ENCODE measurements around the gene ZSWIM4.

ZSWIM4 gene

GRCh38 chr19:13813147-13813546, 17.9 kb downstream of the ZSWIM4 start:
- TF ChIP-seq POLR2A (IDR thresholded peaks at IDR 0.05; ENCODE audit: low read length) (no peak), GATA1 (IDR thresholded peaks at IDR 0.05; ENCODE audit: low read depth, low read length) (no peak)
- no peak for DNase-seq

- no peak for TF ChIP-seq POLR2A (IDR thresholded peaks at IDR 0.05; ENCODE audit: low read length)
- TF ChIP-seq GATA1 (IDR thresholded peaks at IDR 0.05; ENCODE audit: low read depth, low read length) = no peak
- DNase-seq = no peak
These were observed 19.3 kb downstream of the ZSWIM4 start for GRCh38 chr19:13814550-13814949.

DNA sequence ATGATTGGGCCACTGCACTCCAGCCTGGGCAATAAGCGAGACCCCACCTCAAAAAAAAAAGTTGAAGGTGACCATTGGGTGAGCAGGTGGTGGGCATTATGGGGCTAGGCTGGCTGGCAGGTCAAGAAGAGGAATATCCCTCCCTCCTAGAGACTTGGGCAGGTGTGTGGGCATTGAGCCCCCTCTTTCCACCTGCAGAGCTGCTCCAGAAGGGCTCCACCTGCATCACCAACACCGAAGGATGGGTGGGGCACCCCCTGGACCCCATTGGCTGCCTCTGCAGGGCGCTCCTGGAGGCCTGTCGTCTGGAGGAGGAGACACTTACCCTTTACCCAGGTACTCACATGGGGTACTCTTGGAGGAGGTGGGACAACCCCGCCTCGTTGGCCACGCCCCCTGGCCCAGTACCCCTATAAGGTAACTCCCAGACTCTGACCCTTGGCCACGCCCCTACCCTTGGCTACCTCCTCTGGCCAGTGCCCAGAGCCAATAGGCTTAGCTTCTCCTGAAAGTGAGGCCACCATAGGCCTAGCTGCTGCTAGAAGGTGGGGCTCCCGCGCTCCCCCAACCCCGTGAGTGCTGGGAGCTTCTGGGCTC, 21.9 kb downstream of the ZSWIM4 start:
- no peak for TF ChIP-seq GATA1 (IDR thresholded peaks at IDR 0.05; ENCODE audit: low read depth, low read length)
- TF ChIP-seq POLR2A (IDR thresholded peaks at IDR 0.05; ENCODE audit: low read length) = no peak
- peak in 1 of 2 experiments; percentile 45 for DNase-seq

DNA sequence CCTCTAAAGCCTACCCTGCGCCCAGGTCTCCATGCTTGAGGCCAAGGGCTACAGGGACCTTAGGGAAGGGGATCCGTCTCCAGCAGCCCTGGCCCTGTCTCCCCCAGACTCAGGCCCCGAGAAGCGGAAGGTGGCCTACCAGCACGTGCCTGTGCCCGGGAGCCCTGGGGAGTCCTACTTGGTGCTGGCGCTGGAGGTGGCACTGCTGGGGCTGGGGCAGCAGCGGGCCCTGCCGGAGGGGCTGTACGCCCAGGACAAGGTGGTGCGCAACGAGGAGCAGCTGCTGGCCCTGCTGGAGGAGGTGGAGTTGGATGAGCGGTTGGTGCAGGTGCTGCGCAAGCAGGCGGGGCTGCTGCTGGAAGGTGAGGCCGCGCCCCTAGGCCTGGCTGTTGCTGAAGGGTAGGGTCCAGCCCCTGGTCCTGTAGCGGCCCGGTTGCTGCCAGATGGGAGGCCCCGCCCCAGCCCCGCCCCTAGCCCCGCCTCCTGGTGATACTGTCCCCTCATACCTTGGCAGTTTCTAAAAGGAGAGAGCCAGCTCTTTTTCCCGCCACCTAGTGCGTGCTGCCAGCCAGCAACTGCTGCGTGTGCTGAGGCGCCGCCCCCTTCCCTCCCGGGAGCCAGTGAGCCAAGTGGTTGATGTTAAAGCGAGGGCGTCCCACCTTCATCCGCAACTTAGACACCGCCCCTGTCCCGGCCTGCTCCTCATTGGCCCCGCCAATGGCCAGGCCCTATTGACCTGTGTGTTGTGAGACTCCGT, 22.6 kb downstream of the ZSWIM4 start:
- TF ChIP-seq GATA1 (IDR thresholded peaks at IDR 0.05; ENCODE audit: low read depth, low read length) = no peak
- no peak for TF ChIP-seq POLR2A (IDR thresholded peaks at IDR 0.05; ENCODE audit: low read length)
- peak; percentile 52 to 60 for DNase-seq

DNA sequence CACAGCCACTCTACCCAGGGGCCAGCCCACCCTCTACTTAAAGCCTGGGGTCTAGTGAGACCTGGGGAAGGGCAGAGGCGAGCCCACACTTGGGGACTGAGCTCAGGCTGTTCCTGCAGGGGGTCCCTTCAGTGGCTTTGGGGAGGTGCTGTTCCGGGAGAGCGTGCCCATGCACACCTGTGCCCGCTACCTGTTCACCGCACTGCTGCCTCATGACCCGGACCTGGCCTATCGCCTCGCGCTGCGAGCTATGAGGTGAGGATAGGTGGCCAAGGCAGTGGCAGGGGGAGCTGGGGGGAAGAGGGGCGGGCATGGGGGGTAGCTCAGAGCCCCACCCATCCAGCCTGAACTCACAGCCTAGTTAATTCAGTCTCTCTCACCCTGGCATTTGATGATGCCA, 24.0 kb downstream of the ZSWIM4 start:
- DNase-seq = no peak
- no peak for TF ChIP-seq GATA1 (IDR thresholded peaks at IDR 0.05; ENCODE audit: low read depth, low read length)
- no peak for TF ChIP-seq POLR2A (IDR thresholded peaks at IDR 0.05; ENCODE audit: low read length)

DNA sequence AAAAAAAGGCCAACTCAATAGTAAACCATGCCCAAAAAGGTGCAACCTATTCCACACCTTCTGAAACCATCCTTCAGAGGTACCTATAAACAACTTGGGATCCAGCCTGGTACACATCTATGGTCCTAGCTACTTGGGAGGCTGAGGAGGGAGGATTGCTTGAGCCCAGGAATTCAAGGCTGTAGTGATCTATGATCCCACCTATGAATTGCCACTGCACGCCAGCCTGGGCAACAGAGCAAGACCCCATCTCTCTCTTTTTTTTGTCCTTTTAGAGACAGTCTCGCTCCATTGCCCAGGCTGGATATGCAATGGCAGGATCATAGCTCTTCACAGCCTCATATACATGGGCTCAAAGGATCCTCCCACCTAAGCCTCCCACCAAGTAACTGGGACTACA, 26.0 kb downstream of the ZSWIM4 start:
- DNase-seq = no peak
- no peak for TF ChIP-seq GATA1 (IDR thresholded peaks at IDR 0.05; ENCODE audit: low read depth, low read length)
- no peak for TF ChIP-seq POLR2A (IDR thresholded peaks at IDR 0.05; ENCODE audit: low read length)

DNA sequence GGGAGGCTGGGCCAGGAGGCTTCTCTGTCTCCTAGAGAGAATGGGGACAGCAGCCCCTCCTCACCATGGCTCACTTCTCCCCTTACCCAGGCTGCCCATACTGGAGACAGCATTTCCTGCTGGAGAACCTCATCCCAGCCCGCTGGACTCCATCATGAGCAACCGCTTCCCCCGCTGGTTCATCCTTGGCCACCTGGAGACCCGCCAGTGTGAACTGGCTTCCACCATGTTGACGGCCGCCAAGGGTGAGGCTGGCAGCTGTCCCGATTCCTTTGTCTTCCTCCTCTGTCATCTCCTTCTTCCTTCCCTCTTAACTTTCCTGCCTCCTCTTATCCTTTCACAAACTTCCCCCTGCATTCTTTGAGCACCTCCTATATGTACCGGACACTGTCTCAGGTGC, 28.0 kb downstream of the ZSWIM4 start:
- TF ChIP-seq POLR2A (IDR thresholded peaks at IDR 0.05; ENCODE audit: low read length) (no peak), GATA1 (IDR thresholded peaks at IDR 0.05; ENCODE audit: low read depth, low read length) (no peak)
- DNase-seq = no peak

GRCh38 chr19:13823901-13824300, 28.7 kb downstream of the ZSWIM4 start:
- no peak for DNase-seq
- TF ChIP-seq GATA1 (IDR thresholded peaks at IDR 0.05; ENCODE audit: low read depth, low read length) (no peak), POLR2A (IDR thresholded peaks at IDR 0.05; ENCODE audit: low read length) (no peak)

- TF ChIP-seq GATA1 (IDR thresholded peaks at IDR 0.05; ENCODE audit: low read depth, low read length) = no peak
- TF ChIP-seq POLR2A (IDR thresholded peaks at IDR 0.05; ENCODE audit: low read length) = no peak
- no peak for DNase-seq
These were observed 29.5 kb downstream of the ZSWIM4 start for GRCh38 chr19:13824703-13825102.

- DNase-seq = peak; percentile 28 to 29
- TF ChIP-seq POLR2A (IDR thresholded peaks at IDR 0.05; ENCODE audit: low read length) (no peak), GATA1 (IDR thresholded peaks at IDR 0.05; ENCODE audit: low read depth, low read length) (no peak)
These were observed 30.5 kb downstream of the ZSWIM4 start for GRCh38 chr19:13825489-13826441.

DNA sequence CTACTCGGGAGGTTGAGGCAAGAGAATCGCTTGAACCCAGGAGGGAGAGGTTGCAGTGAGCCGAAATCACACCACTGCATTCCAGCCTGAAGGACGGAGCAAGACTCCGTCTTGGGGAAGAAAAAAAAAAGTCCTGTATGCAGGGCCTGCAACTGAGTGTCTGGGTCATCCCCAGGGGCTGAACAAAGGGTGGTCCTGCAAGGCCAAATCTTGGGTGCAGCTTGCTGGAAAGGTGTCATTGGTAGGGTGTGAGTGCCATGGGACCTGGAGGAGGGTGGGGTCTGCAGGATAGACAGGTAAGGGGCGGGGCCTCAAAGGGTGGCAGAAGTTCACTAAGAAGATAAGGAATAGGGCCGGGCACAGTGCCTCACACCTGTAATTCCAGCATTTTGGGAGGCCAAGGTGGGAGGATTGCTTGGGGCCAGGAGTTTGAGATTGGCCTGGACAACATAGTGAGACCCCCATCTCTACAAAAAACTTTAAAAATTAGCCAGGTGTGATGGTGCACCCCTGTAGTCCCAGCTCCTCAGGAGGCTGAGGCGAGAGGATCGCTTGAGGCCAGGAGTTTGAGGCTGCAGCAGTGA, 31.5 kb downstream of the ZSWIM4 start:
- no peak for DNase-seq
- TF ChIP-seq POLR2A (IDR thresholded peaks at IDR 0.05; ENCODE audit: low read length) (no peak), GATA1 (IDR thresholded peaks at IDR 0.05; ENCODE audit: low read depth, low read length) (no peak)

- TF ChIP-seq GATA1 (IDR thresholded peaks at IDR 0.05; ENCODE audit: low read depth, low read length) (no peak), POLR2A (IDR thresholded peaks at IDR 0.05; ENCODE audit: low read length) (no peak)
- no peak for DNase-seq
These were observed 32.4 kb downstream of the ZSWIM4 start for GRCh38 chr19:13827656-13828055.

- no peak for DNase-seq
- no peak for TF ChIP-seq GATA1 (IDR thresholded peaks at IDR 0.05; ENCODE audit: low read depth, low read length)
- TF ChIP-seq POLR2A (IDR thresholded peaks at IDR 0.05; ENCODE audit: low read length) = no peak
These were observed 35.0 kb downstream of the ZSWIM4 start for GRCh38 chr19:13830114-13830740.
